GM12872 (cell line): ENCODE measurements around the gene SAMD8.

ENCODE experiments used
- CTCF ChIP-seq: IDR thresholded peaks from 3 replicates; pipeline ENCODE4 v1.5.1; 2011; ENCODE audit warnings: low read depth, mild to moderate bottlenecking, low read length, moderate library complexity; ENCODE audit not compliant: insufficient read depth

Gene SAMD8

GRCh38 chr10:75086278-75086934 lies 25.1 kb upstream of the SAMD8 start:
- TF ChIP-seq CTCF: no peak

- TF ChIP-seq CTCF: no peak
These were observed 22.8 kb upstream of the SAMD8 start for GRCh38 chr10:75088640-75089039.

GRCh38 chr10:75089634-75090033 lies 21.8 kb upstream of the SAMD8 start:
- no peak for TF ChIP-seq CTCF

- no peak for TF ChIP-seq CTCF
These were observed 20.3 kb upstream of the SAMD8 start for GRCh38 chr10:75091146-75091545.

- TF ChIP-seq CTCF: no peak
These were observed 17.0 kb upstream of the SAMD8 start for GRCh38 chr10:75094465-75094864.

- TF ChIP-seq CTCF: no peak
These were observed 15.8 kb upstream of the SAMD8 start for GRCh38 chr10:75095631-75096030.

GRCh38 chr10:75096749-75097148 lies 14.7 kb upstream of the SAMD8 start:
- TF ChIP-seq CTCF: no peak

GRCh38 chr10:75097666-75098285 lies 13.7 kb upstream of the SAMD8 start:
- no peak for TF ChIP-seq CTCF
